Adrenal gland (tissue), 5 donors: ENCODE measurements around the gene LBX2.

Source experiments
- POLR2A ChIP-seq, 2 donors: fragments of 450-650 bp; IDR thresholded peaks; one replicate each; pipeline ENCODE4 v1.6.1; 2017; ENCODE audit warnings: antibody characterized with exemption in 2 of 2, mild to moderate bottlenecking in 2 of 2, moderate library complexity in 1 of 2
- TF ChIP-seq, protein P1 (sequence below), 6 experiments: fragments of 450-650 bp in 4 of 6; fragments of 200-600 bp in 2 of 6; sonication (generic) in 1 of 6; IDR thresholded peaks; 1 replicate in 5 of 6; 2 replicates in 1 of 6; pipeline versions ENCODE4 v1.5.1 to v1.8.0; 2016 to 2021; ENCODE audit warnings: antibody characterized with exemption in 6 of 6, mild to moderate bottlenecking in 2 of 6, moderate library complexity in 1 of 6
- donor health status: DM: no; HTN: no; CAD: no.

GRCh38 chr2:74501335-74502071 lies 2.1 kb upstream of the LBX2 start:
- TF ChIP-seq, protein P1, sequence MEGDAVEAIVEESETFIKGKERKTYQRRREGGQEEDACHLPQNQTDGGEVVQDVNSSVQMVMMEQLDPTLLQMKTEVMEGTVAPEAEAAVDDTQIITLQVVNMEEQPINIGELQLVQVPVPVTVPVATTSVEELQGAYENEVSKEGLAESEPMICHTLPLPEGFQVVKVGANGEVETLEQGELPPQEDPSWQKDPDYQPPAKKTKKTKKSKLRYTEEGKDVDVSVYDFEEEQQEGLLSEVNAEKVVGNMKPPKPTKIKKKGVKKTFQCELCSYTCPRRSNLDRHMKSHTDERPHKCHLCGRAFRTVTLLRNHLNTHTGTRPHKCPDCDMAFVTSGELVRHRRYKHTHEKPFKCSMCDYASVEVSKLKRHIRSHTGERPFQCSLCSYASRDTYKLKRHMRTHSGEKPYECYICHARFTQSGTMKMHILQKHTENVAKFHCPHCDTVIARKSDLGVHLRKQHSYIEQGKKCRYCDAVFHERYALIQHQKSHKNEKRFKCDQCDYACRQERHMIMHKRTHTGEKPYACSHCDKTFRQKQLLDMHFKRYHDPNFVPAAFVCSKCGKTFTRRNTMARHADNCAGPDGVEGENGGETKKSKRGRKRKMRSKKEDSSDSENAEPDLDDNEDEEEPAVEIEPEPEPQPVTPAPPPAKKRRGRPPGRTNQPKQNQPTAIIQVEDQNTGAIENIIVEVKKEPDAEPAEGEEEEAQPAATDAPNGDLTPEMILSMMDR (IDR thresholded peaks at IDR 0.05), result no peak
- TF ChIP-seq POLR2A (IDR thresholded peaks at IDR 0.05), result no peak
